Measurements from ENCODE around the gene MED13L. TPM values are rescaled to one million over a fixed set of nuclear protein-coding genes. Genes with fewer than 3 reads are reported as not detected.
A peak's percentile ranks its signal among the peaks of the same experiment; 100 is the strongest.

MED13L gene
- total and polyA plus RNA-seq, 2 donors (not counting 1 experiment from before 2014, with no cell fraction given) = 20.3 to 207 TPM

DNA sequence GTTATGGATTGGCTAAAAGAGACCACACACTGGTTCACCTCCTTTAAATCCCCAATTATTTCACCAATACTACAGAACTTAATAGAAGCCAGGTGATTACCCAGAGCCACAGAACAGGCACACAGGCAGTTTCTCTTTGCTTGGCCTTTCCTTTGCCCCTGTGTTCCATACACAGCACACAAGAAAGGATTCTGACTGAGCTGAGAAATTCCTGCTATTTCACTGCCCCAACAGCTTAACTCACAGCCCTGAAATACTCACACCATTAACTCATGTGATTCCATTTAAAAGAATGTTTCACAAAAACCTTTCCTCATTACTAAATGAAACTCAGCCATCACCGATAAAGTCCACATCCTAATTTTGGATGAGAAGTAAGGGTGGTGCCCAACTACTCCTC lies 133.6 kb downstream of the MED13L start:
- Mint-ChIP-seq H3K9me3 (ENCODE audit: insufficient read depth) (no peaks in the 10 kb centered on the region), H3K4me3 (peak overlapping the region; percentile 38), H3K27me3 (no peaks in the 10 kb centered on the region), H3K4me1 (peaks cover 55% of the 10 kb centered on the region), H3K27ac (no peak overlapping the region)
- CTCF ChIA-PET = interaction anchor here (0.7 to 3.1 kb wide), 3 partner anchors 92 to 466 kb away, joined by 4 to 11 read pairs (median 10); no protein-coding TSS in a partner anchor
- H3K9me3 ChIP-seq (ENCODE audit: control extremely low read depth in 1 of 3, control insufficient read depth in 2 of 3, insufficient read depth in 1 of 3, low read length in 2 of 3) = no peaks in the 10 kb centered on the region
- H3K79me2 ChIP-seq (ENCODE audit: control insufficient read depth, insufficient read depth, low read length) = peaks cover 92% of the 10 kb centered on the region
- peaks cover 22 to 35% of the 10 kb centered on the region in 2 donors for H3K4me1 ChIP-seq (ENCODE audit: control insufficient read depth in 2 of 2, insufficient read depth in 2 of 2, low read length in 2 of 2)
- DNase-seq (no peak), ATAC-seq (ENCODE audit: low read depth) (no peak)
- H3K4me2 ChIP-seq (replicated peaks; ENCODE audit: low read depth, low read length, poor library complexity, severe bottlenecking) = peak overlapping the region; percentile 29
- H3K36me3 ChIP-seq (replicated peaks in 1 of 2; ENCODE audit: control extremely low read depth in 1 of 2, control insufficient read depth in 1 of 2, extremely low read depth in 1 of 2, insufficient read depth in 2 of 2, low read length in 1 of 2) = no peaks in the 10 kb centered on the region
- H3K27me3 ChIP-seq (replicated peaks in 1 of 4; ENCODE audit: control extremely low read depth in 1 of 4, control insufficient read depth in 3 of 4, insufficient read depth in 4 of 4, low read length in 3 of 4) = no peaks in the 10 kb centered on the region
- no peak overlapping the region for H2AFZ ChIP-seq (ENCODE audit: insufficient read depth, low read depth, low read length, poor library complexity, severe bottlenecking)
- POLR2A ChIA-PET = no interaction called here
- intact Hi-C loops (cut with micrococcal nuclease) = loop anchor here (5.0 kb wide), 3 partner anchors 93 to 563 kb away; partner anchors contain the start of gene MED13L
- H4K20me1 ChIP-seq (ENCODE audit: control insufficient read depth, insufficient read depth, low read length, poor library complexity, severe bottlenecking) = peaks cover 87% of the 10 kb centered on the region
- no CpG with 5 or more reads among the region's 1 CpG for WGBS (ENCODE audit: insufficient coverage)
- H3K27ac ChIP-seq (ENCODE audit: low read length in 2 of 2) = peak overlapping the region in 1 of 2 donors; percentile 41
- no peak for TF ChIP-seq CTCF (IDR thresholded peaks at IDR 0.05)
- no peak for TF ChIP-seq EZH2 (IDR thresholded peaks at IDR 0.05; ENCODE audit: borderline replicate concordance, insufficient read depth, low read depth, low read length, poor library complexity, severe bottlenecking)
- H3K9ac ChIP-seq (ENCODE audit: low read length) = no peak overlapping the region
- no peak overlapping the region for H3K4me3 ChIP-seq (ENCODE audit: control extremely low read depth in 1 of 5, extremely low read depth in 1 of 5, insufficient read depth in 1 of 5, low read depth in 2 of 5, low read length in 4 of 5)

Data from B cell (primary cell).